Vagina (tissue), 2 donors: ENCODE results near the gene TXLNA.

Experiments used
- CTCF ChIP-seq, 3 experiments: fragments of 450-650 bp in 2 of 3; fragments of 200-600 bp in 1 of 3; sonication (generic) in 1 of 3; IDR thresholded peaks; one replicate each; pipeline ENCODE4 v1.5.1; 2017 to 2019; ENCODE audit warnings: antibody characterized with exemption in 3 of 3, mild to moderate bottlenecking in 2 of 3, moderate library complexity in 2 of 3
- POLR2A ChIP-seq, 2 donors: fragments of 450-650 bp; IDR thresholded peaks; one replicate each; pipeline ENCODE4 v1.6.1; 2017; ENCODE audit warnings: antibody characterized with exemption in 2 of 2, mild to moderate bottlenecking in 2 of 2, moderate library complexity in 2 of 2
- POLR2AphosphoS5 ChIP-seq, 2 donors: sonication (generic); formaldehyde crosslinking; IDR thresholded peaks; one replicate each; pipeline ENCODE4 v1.9.0; 2017; ENCODE audit warnings: antibody characterized with exemption in 2 of 2, mild to moderate bottlenecking in 2 of 2, low read depth in 1 of 2; ENCODE audit not compliant: insufficient read depth in 1 of 2

DNA sequence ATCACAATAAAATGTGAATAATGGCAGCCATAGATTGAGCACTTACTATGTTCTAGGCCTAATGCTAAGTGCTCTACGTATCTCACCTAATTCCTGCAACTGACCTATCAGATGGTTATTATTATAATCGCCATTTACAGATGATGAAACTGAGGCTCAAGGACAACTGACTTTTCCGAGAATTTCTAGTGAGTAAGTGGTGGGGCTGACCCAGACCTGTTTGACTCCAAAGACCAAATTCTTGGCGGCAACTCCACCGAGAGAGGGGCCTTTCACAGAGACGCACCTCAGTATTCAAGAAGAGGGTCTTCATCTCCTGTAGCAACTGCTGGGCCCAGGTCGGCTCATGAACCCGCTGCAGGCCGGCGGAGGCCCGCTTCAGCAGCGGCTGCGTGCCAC, 42.1 kb downstream of the TXLNA start:
- TF ChIP-seq CTCF (IDR thresholded peaks at IDR 0.05), result no peak
- TF ChIP-seq POLR2AphosphoS5 (IDR thresholded peaks at IDR 0.05; ENCODE audit: insufficient read depth in 1 of 2, low read depth in 1 of 2), result no peak
- no peak for TF ChIP-seq POLR2A (IDR thresholded peaks at IDR 0.05)
